OCI-LY3 (cell line): Measurements from ENCODE around the gene KANSL3.

ENCODE experiments used
- H2AFZ ChIP-seq: fragments of 200-600, 300-600 bp; shearing (Covaris generic); 2 replicates; pipeline ENCODE4 v1.6.0; 2014; ENCODE audit warnings: antibody characterized with exemption, low read depth, low read length
- H3K27ac ChIP-seq: fragments of 200-600, 300-600 bp; sonication (generic); 2 replicates; pipeline ENCODE4 v1.5.1; 2014; ENCODE audit warnings: mild to moderate bottlenecking, low read length, moderate library complexity, mixed read lengths
- H3K27me3 ChIP-seq: fragments of 200-600, 300-600 bp; sonication (generic); 2 replicates; pipeline ENCODE4 v1.6.1; 2014; ENCODE audit warnings: low read depth, low read length, mixed read lengths
- H3K36me3 ChIP-seq: fragments of 200-600, 300-600 bp; sonication (generic); replicated peaks from 2 replicates; pipeline ENCODE3; 2014; ENCODE audit warnings: low read depth, low read length, mixed read lengths
- H3K4me1 ChIP-seq: fragments of 300-600, 200-600 bp; sonication (generic); 2 replicates; pipeline ENCODE4 v1.6.1; 2014; ENCODE audit warnings: low read length, mixed read lengths
- H3K4me2 ChIP-seq: fragments of 200-600, 300-600 bp; sonication (generic); 2 replicates; pipeline ENCODE4 v1.6.1; 2014; ENCODE audit warnings: low read length, mixed read lengths
- H3K4me3 ChIP-seq: fragments of 300-600, 200-600 bp; sonication (generic); 2 replicates; pipeline ENCODE4 v1.5.1; 2014; ENCODE audit warnings: antibody characterized with exemption, mild to moderate bottlenecking, low read length, moderate library complexity
- H3K79me2 ChIP-seq: fragments of 300-600, 200-600 bp; shearing (Covaris generic); 2 replicates; pipeline ENCODE4 v1.6.1; 2014; ENCODE audit warnings: mild to moderate bottlenecking, low read length, mixed read lengths
- H3K9ac ChIP-seq: fragments of 300-600, 200-600 bp; shearing (Covaris generic); 2 replicates; pipeline ENCODE4 v1.6.0; 2014; ENCODE audit warnings: mild to moderate bottlenecking, low read length, moderate library complexity
- H3K9me3 ChIP-seq: fragments of 200-600, 300-600 bp; shearing (Covaris generic); 2 replicates; pipeline ENCODE4 v1.6.1; 2014; ENCODE audit warnings: low read length, mixed read lengths; ENCODE audit not compliant: insufficient read depth
- H4K20me1 ChIP-seq: fragments of 200-600, 300-600 bp; sonication (generic); 2 replicates; pipeline ENCODE4 v1.6.1; 2016; ENCODE audit warnings: low read length, mixed read lengths; ENCODE audit not compliant: insufficient read depth
- CTCF ChIP-seq: fragments of 200-600, 300-600 bp; sonication (generic); IDR thresholded peaks from 2 replicates; pipeline ENCODE4 v1.5.1; 2014; ENCODE audit warnings: antibody characterized with exemption, low read length, low read depth
- EZH2phosphoT487 ChIP-seq: fragments of 200-600 bp; shearing (Covaris generic); IDR thresholded peaks from 2 replicates; pipeline ENCODE4 v1.6.1; 2018; ENCODE audit warnings: antibody characterized with exemption, mixed run types, low read depth

KANSL3 gene

GRCh38 chr2:96596596-96596995 is 41.5 kb downstream of the KANSL3 start:
- Histone ChIP-seq H3K9ac (no peak overlapping the region), H3K4me2 (no peak overlapping the region), H3K4me3 (no peak overlapping the region), H3K4me1 (no peaks in the 10 kb centered on the region), H3K27me3 (no peaks in the 10 kb centered on the region), H3K36me3 (peaks cover 55% of the 10 kb centered on the region), H3K79me2 (no peaks in the 10 kb centered on the region), H3K27ac (no peak overlapping the region), H4K20me1 (no peaks in the 10 kb centered on the region), H3K9me3 (no peaks in the 10 kb centered on the region), H2AFZ (no peak overlapping the region)
- TF ChIP-seq EZH2phosphoT487: no peak
- no peak for TF ChIP-seq CTCF

- Histone ChIP-seq H3K4me2 (no peak overlapping the region), H3K27me3 (no peaks in the 10 kb centered on the region), H3K27ac (no peak overlapping the region), H3K4me1 (no peaks in the 10 kb centered on the region), H3K36me3 (peaks cover 47% of the 10 kb centered on the region), H3K9me3 (no peaks in the 10 kb centered on the region), H3K9ac (no peak overlapping the region), H3K4me3 (no peak overlapping the region), H2AFZ (no peak overlapping the region), H4K20me1 (no peaks in the 10 kb centered on the region), H3K79me2 (no peaks in the 10 kb centered on the region)
- TF ChIP-seq CTCF (no peak), EZH2phosphoT487 (no peak)
Measured at GRCh38 chr2:96594691-96595152, 43.4 kb downstream of the KANSL3 start.

DNA sequence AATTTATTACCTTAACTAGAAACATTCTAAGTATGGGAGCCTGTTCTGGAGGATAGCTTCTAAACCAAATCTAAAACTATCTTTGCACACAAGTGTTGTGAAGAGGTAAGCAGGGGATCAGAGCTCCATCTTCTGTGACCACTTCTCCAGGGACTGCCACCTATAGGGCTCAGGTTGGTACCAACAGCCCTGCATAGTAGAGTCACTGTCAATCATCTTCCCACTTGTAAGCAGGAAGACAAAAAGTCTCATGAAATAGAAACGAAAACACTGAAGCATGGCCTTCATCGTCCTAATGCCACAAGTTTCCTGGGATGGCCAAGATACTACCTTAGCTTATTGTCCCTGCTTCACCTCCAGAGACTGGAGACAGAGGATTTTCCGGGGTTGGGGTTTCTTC is 43.8 kb downstream of the KANSL3 start:
- no peaks in the 10 kb centered on the region for H3K9me3 ChIP-seq
- TF ChIP-seq CTCF (no peak), EZH2phosphoT487 (no peak)
- H3K9ac ChIP-seq: no peak overlapping the region
- H3K79me2 ChIP-seq: no peaks in the 10 kb centered on the region
- no peaks in the 10 kb centered on the region for H4K20me1 ChIP-seq
- H3K4me2 ChIP-seq: no peak overlapping the region
- no peaks in the 10 kb centered on the region for H3K27me3 ChIP-seq
- H3K36me3 ChIP-seq: peaks cover 44% of the 10 kb centered on the region
- H3K27ac ChIP-seq: no peak overlapping the region
- H2AFZ ChIP-seq: no peak overlapping the region
- H3K4me1 ChIP-seq: no peaks in the 10 kb centered on the region
- no peak overlapping the region for H3K4me3 ChIP-seq

DNA sequence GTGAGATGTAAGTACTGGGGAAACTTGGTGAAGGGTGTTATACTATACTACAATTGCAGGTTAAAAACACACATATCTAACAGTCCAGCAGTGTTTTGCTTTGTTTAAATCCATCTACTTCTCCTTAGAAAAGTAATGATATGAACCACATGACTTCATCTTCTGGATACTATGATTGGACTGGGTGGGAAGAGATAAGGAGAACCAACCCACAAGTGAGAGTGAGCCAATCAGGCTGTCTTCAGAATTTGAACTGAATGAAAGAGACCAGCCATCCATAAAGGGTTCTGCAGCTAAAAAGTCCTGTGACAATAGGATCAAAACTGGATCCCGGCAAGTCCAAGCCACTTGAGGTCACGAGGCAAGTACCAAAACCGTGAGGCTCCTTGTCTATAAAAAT is 46.6 kb downstream of the KANSL3 start:
- H3K36me3 ChIP-seq: peaks cover 36% of the 10 kb centered on the region
- H3K4me3 ChIP-seq: no peak overlapping the region
- no peak overlapping the region for H3K27ac ChIP-seq
- no peak overlapping the region for H3K4me2 ChIP-seq
- no peaks in the 10 kb centered on the region for H3K79me2 ChIP-seq
- H3K4me1 ChIP-seq: no peaks in the 10 kb centered on the region
- H2AFZ ChIP-seq: no peak overlapping the region
- no peak overlapping the region for H3K9ac ChIP-seq
- no peaks in the 10 kb centered on the region for H3K27me3 ChIP-seq
- no peak for TF ChIP-seq CTCF
- TF ChIP-seq EZH2phosphoT487: no peak
- no peaks in the 10 kb centered on the region for H4K20me1 ChIP-seq
- H3K9me3 ChIP-seq: no peaks in the 10 kb centered on the region
